Osteocyte (in vitro differentiated cells): ENCODE measurements around the gene TNFSF11. TPM values are rescaled to one million over a fixed set of nuclear protein-coding genes. Genes with fewer than 3 reads are reported as not detected.

Source experiments
- DNase-seq: peaks from one replicate; pipeline ENCODE4 v3.0.0; 2021; ENCODE audit warnings: mixed read lengths; ENCODE audit not compliant: unreplicated experiment; ENCODE audit errors: extremely low spot score
- H3K27ac Mint-ChIP-seq: one replicate; pipeline ENCODE4 v1.8.0; 2021; ENCODE audit warnings: mild to moderate bottlenecking, mixed read lengths; ENCODE audit not compliant: unreplicated experiment
- H3K27me3 Mint-ChIP-seq: one replicate; pipeline ENCODE4 v1.8.0; 2021; ENCODE audit warnings: mixed read lengths; ENCODE audit not compliant: unreplicated experiment
- H3K36me3 Mint-ChIP-seq: one replicate; pipeline ENCODE4 v1.8.0; 2021; ENCODE audit warnings: mixed read lengths; ENCODE audit not compliant: unreplicated experiment
- H3K4me1 Mint-ChIP-seq: one replicate; pipeline ENCODE4 v1.8.0; 2021; ENCODE audit warnings: mixed read lengths; ENCODE audit not compliant: unreplicated experiment
- H3K4me3 Mint-ChIP-seq: one replicate; pipeline ENCODE4 v1.8.0; 2021; ENCODE audit warnings: mild to moderate bottlenecking, moderate library complexity, mixed read lengths; ENCODE audit not compliant: unreplicated experiment
- H3K9me3 Mint-ChIP-seq: one replicate; pipeline ENCODE4 v1.8.0; 2021; ENCODE audit warnings: mixed read lengths; ENCODE audit not compliant: unreplicated experiment
- total RNA-seq: library from RNA; stranded (reverse); gene quantifications from 2 replicates; pipeline ENCODE4 v1.2.1, GENCODE V29; 2021
- TF ChIP-seq, protein P1 (sequence below): fragments of 200-600 bp; sonication (generic); IDR thresholded peaks from 2 replicates; pipeline ENCODE4 v1.5.0; 2021; ENCODE audit warnings: antibody characterized with exemption, mild to moderate bottlenecking, moderate library complexity

Gene TNFSF11
- total RNA-seq, 1 donor from 2014 or later, result not detected

DNA sequence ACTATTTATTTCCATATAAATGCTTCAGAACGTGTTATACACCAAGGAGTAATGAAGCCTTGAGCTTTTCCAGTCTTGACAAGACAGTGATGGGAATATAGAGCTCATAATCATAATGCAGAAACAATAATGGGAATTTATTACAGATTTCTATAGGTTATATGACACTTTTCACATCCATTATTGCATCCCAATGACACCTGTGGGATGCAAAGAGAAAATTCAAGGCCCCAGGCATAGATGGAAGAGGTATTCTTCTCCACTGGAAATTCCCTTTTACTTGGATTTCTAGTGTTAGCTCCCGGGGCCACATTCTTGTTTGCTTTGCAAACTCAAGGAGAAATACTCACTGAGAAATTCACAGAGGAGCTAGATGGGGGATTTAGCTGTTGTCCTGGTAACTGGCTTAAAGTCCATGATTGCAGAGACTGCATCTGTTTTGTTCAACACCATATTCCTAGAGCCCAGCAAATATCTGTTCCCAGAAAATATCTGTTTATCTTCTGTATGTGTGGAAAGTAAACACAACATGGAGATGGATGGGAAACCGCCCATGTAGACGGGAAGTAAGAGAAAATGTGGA lies 30.6 kb upstream of the TNFSF11 start:
- H3K27ac Mint-ChIP-seq, result no peak overlapping the region
- H3K27me3 Mint-ChIP-seq, result no peaks in the 10 kb centered on the region
- TF ChIP-seq, protein P1, sequence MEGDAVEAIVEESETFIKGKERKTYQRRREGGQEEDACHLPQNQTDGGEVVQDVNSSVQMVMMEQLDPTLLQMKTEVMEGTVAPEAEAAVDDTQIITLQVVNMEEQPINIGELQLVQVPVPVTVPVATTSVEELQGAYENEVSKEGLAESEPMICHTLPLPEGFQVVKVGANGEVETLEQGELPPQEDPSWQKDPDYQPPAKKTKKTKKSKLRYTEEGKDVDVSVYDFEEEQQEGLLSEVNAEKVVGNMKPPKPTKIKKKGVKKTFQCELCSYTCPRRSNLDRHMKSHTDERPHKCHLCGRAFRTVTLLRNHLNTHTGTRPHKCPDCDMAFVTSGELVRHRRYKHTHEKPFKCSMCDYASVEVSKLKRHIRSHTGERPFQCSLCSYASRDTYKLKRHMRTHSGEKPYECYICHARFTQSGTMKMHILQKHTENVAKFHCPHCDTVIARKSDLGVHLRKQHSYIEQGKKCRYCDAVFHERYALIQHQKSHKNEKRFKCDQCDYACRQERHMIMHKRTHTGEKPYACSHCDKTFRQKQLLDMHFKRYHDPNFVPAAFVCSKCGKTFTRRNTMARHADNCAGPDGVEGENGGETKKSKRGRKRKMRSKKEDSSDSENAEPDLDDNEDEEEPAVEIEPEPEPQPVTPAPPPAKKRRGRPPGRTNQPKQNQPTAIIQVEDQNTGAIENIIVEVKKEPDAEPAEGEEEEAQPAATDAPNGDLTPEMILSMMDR, result no peak

DNA sequence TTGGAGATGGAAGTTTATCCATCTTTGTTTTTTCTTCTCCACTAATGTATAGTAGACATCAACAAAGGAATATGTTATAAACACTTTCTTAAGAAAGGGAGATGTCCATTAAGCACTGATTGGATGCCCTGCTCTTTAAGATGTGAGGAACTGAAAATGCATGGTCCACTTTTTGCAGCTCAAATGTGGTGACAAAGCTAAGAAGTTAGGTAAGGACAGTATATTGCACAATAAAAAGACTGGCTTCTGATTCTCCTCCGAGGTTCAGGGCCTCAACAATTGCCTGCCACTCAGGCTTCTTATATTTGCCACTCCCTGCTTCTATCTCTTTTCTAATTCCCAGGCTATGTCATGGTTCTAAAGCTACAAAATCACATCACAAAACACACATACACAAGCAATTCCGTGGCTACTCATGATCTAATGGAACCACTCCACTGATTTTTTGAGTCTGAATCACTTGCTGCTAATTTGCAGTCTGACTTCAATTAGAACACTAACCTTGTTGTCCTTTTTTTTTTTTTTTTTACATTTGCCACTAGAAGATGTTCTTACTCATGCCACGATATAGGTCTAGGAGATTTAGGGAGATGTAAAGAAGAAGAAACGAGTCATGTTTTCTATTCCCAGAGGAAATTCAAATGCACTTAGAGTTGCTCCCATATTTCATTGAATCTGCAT lies 29.6 kb upstream of the TNFSF11 start:
- TF ChIP-seq, protein P1, result no peak
- DNase-seq, result no peak
- Mint-ChIP-seq H3K9me3 (peaks cover 8% of the 10 kb centered on the region), H3K4me3 (no peak overlapping the region), H3K27me3 (no peaks in the 10 kb centered on the region), H3K4me1 (peaks cover 6% of the 10 kb centered on the region), H3K27ac (no peak overlapping the region), H3K36me3 (no peaks in the 10 kb centered on the region)

More for the DNA sequence above, 30.6 kb upstream of the TNFSF11 start:
- Mint-ChIP-seq H3K9me3 (peaks cover 8% of the 10 kb centered on the region), H3K4me3 (no peak overlapping the region), H3K4me1 (no peaks in the 10 kb centered on the region), H3K36me3 (no peaks in the 10 kb centered on the region)
- no peak for DNase-seq

DNA sequence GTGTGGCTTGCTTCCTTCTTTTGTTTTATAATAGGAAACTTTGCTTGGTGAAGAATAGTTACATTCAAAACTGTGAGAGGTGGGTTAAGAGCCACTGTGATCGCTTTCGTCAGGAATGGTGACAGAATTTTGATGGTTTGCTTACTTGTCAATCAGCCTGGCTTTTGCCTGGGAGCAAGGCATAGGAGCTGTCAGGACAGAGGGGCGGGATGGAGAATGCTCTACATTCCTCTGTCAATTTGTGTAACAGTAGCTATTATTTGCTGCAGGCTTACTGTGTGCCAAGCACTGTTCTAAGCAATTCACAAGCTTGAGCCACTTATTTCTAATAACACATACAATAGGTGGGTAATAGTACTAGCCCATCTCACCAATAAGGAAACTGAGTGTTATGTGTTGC lies 28.1 kb upstream of the TNFSF11 start:
- TF ChIP-seq, protein P1, result no peak
- H3K27me3 Mint-ChIP-seq, result no peaks in the 10 kb centered on the region
- no peaks in the 10 kb centered on the region for H3K36me3 Mint-ChIP-seq
- peaks cover 6% of the 10 kb centered on the region for H3K4me1 Mint-ChIP-seq
- H3K9me3 Mint-ChIP-seq, result peaks cover 4% of the 10 kb centered on the region
- no peak overlapping the region for H3K4me3 Mint-ChIP-seq
- DNase-seq, result no peak
- H3K27ac Mint-ChIP-seq, result no peak overlapping the region

DNA sequence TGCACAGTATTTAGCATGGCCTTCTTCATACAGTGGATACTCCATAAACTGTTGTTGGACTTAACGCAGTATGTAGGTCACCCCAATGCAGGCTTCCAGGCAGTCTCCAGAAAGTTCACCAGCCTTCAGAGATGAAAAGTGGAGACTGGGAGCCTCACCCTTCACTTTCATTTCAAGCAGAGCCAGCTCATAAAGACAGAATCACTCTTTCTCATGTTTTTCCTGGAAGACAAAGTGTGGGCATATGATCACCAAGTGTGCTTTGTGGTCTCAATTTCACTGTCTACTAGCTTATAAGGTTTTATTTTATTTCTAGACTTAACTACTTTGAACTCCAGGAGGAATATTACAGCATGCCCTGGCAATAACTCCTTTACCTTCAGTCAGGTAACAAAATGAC lies 26.3 kb upstream of the TNFSF11 start:
- H3K4me3 Mint-ChIP-seq, result no peak overlapping the region
- no peaks in the 10 kb centered on the region for H3K36me3 Mint-ChIP-seq
- TF ChIP-seq, protein P1, result no peak
- H3K4me1 Mint-ChIP-seq, result peaks cover 6% of the 10 kb centered on the region
- DNase-seq, result no peak
- no peak overlapping the region for H3K27ac Mint-ChIP-seq
- H3K9me3 Mint-ChIP-seq, result peaks cover 4% of the 10 kb centered on the region
- no peaks in the 10 kb centered on the region for H3K27me3 Mint-ChIP-seq

DNA sequence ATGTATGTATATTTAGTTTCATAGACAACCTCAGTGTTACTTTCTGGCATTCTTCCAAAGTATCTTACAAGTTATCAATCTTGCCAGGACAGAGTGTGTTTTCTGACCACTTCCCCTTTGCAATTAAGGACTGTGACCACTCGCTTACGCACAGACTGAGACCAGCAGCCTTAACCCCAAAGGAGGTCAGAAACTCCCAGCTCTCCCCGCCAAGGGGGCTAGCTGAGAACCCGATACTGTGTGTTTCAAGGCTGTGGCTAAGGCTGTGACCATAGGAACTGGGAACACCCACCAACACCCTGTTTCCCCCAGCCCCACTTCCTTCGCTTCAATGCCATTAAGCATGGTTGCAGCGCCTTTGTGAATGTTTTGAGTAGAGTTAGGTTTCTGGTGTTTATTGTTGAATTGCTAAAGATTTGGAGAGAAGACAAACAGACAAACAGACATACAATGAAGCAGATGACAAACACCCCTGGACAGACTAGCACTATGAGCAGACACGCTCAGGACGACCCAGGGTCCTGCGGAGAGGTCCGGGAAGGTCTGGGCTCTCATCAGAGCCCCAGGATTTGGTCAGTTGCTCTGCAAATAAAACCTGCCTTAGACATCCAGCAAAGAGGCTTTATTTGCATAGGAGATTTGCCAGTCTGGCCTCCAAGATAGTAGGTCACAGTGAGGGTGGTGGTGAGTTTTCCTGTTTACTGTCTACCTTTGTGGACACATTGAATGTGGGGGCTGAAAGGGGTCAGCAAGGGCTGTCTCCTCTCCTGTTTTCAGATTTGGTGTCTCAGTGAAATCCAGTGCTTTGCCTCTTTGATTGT lies 25.0 kb upstream of the TNFSF11 start:
- Mint-ChIP-seq H3K27me3 (no peaks in the 10 kb centered on the region), H3K4me3 (no peak overlapping the region), H3K36me3 (no peaks in the 10 kb centered on the region), H3K9me3 (peaks cover 4% of the 10 kb centered on the region), H3K4me1 (peaks cover 15% of the 10 kb centered on the region), H3K27ac (no peak overlapping the region)
- DNase-seq, result no peak
- TF ChIP-seq, protein P1, result no peak
